ENCODE results near the gene CCDC73. TPM values are rescaled to one million over a fixed set of nuclear protein-coding genes. Genes with fewer than 3 reads are reported as not detected.

Gene CCDC73
- total RNA-seq, 1 experiment from 2014 or later: not detected

- CTCF ChIA-PET: interaction anchor here (0.5 kb wide), 1 partner anchor 403 kb away, joined by 4 read pairs; no protein-coding TSS in a partner anchor
- intact Hi-C loops (cut with micrococcal nuclease; ENCODE audit: unreplicated experiment): no loop called here
These were observed 42.5 kb downstream of the CCDC73 start for GRCh38 chr11:32752001-32752400.

GRCh38 chr11:32751381-32751780 is 43.1 kb downstream of the CCDC73 start:
- BruUV-seq (replicated peaks): no TSS peak
- no peak for DNase-seq
- intact Hi-C loops (cut with micrococcal nuclease; ENCODE audit: unreplicated experiment): no loop called here
- no peaks in the 10 kb centered on the region for H3K36me3 ChIP-seq (ENCODE audit: low read depth)
- no peak overlapping the region for H3K4me3 ChIP-seq
- no peak overlapping the region for H2AFZ ChIP-seq
- ChIA-PET POLR2A (ENCODE audit: unreplicated experiment) (no interaction called here), CTCF (interaction anchor here (0.6 kb wide), 1 partner anchor 1779 kb away, joined by 11 read pairs; no protein-coding TSS in a partner anchor)
- H3K79me2 ChIP-seq (ENCODE audit: low read depth): no peaks in the 10 kb centered on the region
- H3K27ac ChIP-seq: no peak overlapping the region
- no peaks in the 10 kb centered on the region; the same call in 1 of the 2 replicates for H3K9me3 ChIP-seq (ENCODE audit: insufficient read depth, low read depth)
- no peaks in the 10 kb centered on the region for H3K27me3 ChIP-seq (ENCODE audit: insufficient read depth, low read depth)
- H3F3A ChIP-seq (ENCODE audit: insufficient read depth, low read depth): no peaks in the 10 kb centered on the region
- no peaks in the 10 kb centered on the region for H3K4me1 ChIP-seq (replicated peaks; ENCODE audit: insufficient read depth)
- TF ChIP-seq CTCF (conservative IDR thresholded peaks at IDR 0.05) (no peak), EZH2 (IDR thresholded peaks at IDR 0.05; ENCODE audit: low read depth) (no peak)
- H4K20me1 ChIP-seq (ENCODE audit: insufficient read depth): no peaks in the 10 kb centered on the region
- no peaks in the 10 kb centered on the region for H3K9me2 ChIP-seq (ENCODE audit: insufficient read depth)
- H3K4me2 ChIP-seq: no peak overlapping the region

More at GRCh38 chr11:32752001-32752400, 42.5 kb downstream of the CCDC73 start:
- Histone ChIP-seq H2AFZ (no peak overlapping the region), H3K4me2 (no peak overlapping the region), H3K36me3 (ENCODE audit: low read depth) (no peaks in the 10 kb centered on the region), H3F3A (ENCODE audit: insufficient read depth, low read depth) (no peaks in the 10 kb centered on the region), H3K9me3 (ENCODE audit: insufficient read depth, low read depth) (no peaks in the 10 kb centered on the region; the same call in 1 of the 2 replicates), H3K4me3 (no peak overlapping the region), H3K79me2 (ENCODE audit: low read depth) (no peaks in the 10 kb centered on the region), H3K27ac (no peak overlapping the region), H4K20me1 (ENCODE audit: insufficient read depth) (no peaks in the 10 kb centered on the region), H3K27me3 (ENCODE audit: insufficient read depth, low read depth) (no peaks in the 10 kb centered on the region), H3K4me1 (replicated peaks; ENCODE audit: insufficient read depth) (no peaks in the 10 kb centered on the region), H3K9me2 (ENCODE audit: insufficient read depth) (no peaks in the 10 kb centered on the region)
- TF ChIP-seq CTCF (conservative IDR thresholded peaks at IDR 0.05) (no peak), EZH2 (IDR thresholded peaks at IDR 0.05; ENCODE audit: low read depth) (no peak)
- BruUV-seq (replicated peaks): no TSS peak
- DNase-seq: no peak
- POLR2A ChIA-PET (ENCODE audit: unreplicated experiment): no interaction called here

GRCh38 chr11:32729976-32730375 is 64.5 kb downstream of the CCDC73 start:
- Histone ChIP-seq H3K27me3 (ENCODE audit: insufficient read depth, low read depth) (no peaks in the 10 kb centered on the region), H3K36me3 (ENCODE audit: low read depth) (no peaks in the 10 kb centered on the region), H3K9me2 (ENCODE audit: insufficient read depth) (no peaks in the 10 kb centered on the region), H3K9me3 (ENCODE audit: insufficient read depth, low read depth) (no peaks in the 10 kb centered on the region), H3K4me3 (no peak overlapping the region), H3K27ac (no peak overlapping the region), H3K4me2 (no peak overlapping the region), H4K20me1 (ENCODE audit: insufficient read depth) (no peaks in the 10 kb centered on the region), H3F3A (ENCODE audit: insufficient read depth, low read depth) (no peaks in the 10 kb centered on the region), H3K79me2 (ENCODE audit: low read depth) (no peaks in the 10 kb centered on the region), H3K4me1 (replicated peaks; ENCODE audit: insufficient read depth) (no peaks in the 10 kb centered on the region), H2AFZ (no peak overlapping the region)
- no peak for DNase-seq
- no TSS peak for BruUV-seq (replicated peaks)
- intact Hi-C loops (cut with micrococcal nuclease; ENCODE audit: unreplicated experiment): no loop called here
- TF ChIP-seq CTCF (conservative IDR thresholded peaks at IDR 0.05) (no peak), EZH2 (IDR thresholded peaks at IDR 0.05; ENCODE audit: low read depth) (no peak)
- ChIA-PET CTCF (no interaction called here), POLR2A (ENCODE audit: unreplicated experiment) (no interaction called here)
